Erythroblast (primary cell): ENCODE data around the gene DEPDC5.
A peak's percentile ranks its signal among the peaks of the same experiment; 100 is the strongest.
"Not testable (repeated sequence)": the region's sequence is repeated elsewhere in the genome, so short reads cannot be mapped to it uniquely, and the experiment has no call there.

Experiments used
- DNase-seq, 2 experiments: peaks; one replicate each; lab custom pipeline; 2025; lab: John Stamatoyannopoulos, UW
- GATA1 ChIP-seq: IDR thresholded peaks from 2 replicates; pipeline ENCODE4 v1.6.1; 2011; ENCODE audit warnings: low read depth, mild to moderate bottlenecking, control low read depth, low read length, moderate library complexity
- POLR2A ChIP-seq: IDR thresholded peaks from 2 replicates; pipeline ENCODE4 v1.6.1; 2011; ENCODE audit warnings: mild to moderate bottlenecking, low read length

The DEPDC5 gene

DNA sequence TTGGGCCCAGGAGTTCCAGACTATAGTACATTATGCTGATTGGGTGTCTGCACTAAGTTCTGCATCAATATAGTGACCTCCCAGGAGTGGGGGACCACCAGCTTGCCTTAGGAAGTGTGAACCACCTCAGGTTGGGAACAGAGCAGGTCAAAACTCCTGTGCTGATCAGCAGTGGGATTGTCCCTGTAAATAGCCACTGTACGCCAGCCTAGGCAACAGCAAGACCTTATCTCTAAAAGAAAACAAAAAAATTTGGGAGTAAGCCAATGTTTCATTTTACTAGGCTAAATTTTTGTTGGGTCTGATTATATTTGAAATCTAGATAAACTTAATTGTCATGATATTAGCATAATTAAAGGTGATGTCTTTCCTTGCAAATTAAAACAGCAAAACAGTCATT, 3.4 kb downstream of the DEPDC5 start:
- TF ChIP-seq POLR2A, result no peak
- TF ChIP-seq GATA1, result no peak
- DNase-seq, result peak; percentile 46 to 65

GRCh38 chr22:31758860-31759259, 5.0 kb downstream of the DEPDC5 start:
- not testable (repeated sequence) for DNase-seq

DNA sequence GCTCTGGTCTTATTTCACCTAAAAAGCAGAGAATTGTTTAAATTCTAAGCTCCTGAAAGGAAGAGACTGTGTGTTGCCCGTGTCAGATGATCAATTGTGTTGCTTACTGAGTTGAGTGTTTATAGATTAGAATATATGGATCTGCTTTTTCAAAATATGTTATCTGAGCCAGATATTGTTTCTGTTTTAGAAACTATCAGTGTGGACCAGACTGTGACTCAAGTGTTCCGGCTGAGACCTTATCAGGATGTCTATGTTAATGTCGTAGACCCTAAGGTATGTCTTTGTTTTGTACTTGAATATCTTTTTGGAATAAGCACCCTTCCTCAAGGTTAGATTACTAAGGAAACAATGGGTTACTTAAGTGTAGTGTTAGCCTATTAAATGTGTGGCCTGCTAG, 11.0 kb downstream of the DEPDC5 start:
- DNase-seq, result peak; percentile 46 to 75
- TF ChIP-seq GATA1 (no peak), POLR2A (no peak)

GRCh38 chr22:31768422-31769059, 14.7 kb downstream of the DEPDC5 start:
- no peak for DNase-seq
- no peak for TF ChIP-seq GATA1
- no peak for TF ChIP-seq POLR2A

- no peak for DNase-seq
Observed at GRCh38 chr22:31773416-31773815, 19.6 kb downstream of the DEPDC5 start.

DNA sequence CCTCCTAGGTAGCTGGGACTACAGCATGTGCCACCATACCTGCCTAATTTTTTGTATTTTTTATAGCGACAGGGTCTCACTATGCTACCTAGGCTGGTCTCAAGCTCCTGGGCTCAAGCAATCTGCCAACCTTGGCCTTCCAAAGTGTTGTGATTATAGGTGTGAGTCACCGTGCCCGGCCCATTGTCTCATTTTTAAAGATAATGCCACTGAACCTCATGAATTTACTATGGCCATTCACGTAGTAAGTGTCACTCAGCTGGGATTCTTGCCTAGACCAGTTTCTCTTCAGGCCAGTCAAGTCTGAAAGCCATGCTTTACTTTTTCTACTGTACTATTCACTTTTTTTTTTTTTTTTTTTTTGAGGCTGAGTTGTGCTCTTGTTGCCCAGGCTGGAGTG, 22.4 kb downstream of the DEPDC5 start:
- no peak for TF ChIP-seq GATA1
- no peak for TF ChIP-seq POLR2A
- DNase-seq, result no peak

More at GRCh38 chr22:31773416-31773815, 19.6 kb downstream of the DEPDC5 start:
- TF ChIP-seq POLR2A, result no peak
- no peak for TF ChIP-seq GATA1

GRCh38 chr22:31789803-31790202, 36.0 kb downstream of the DEPDC5 start:
- peak; percentile 46 to 86 for DNase-seq
- TF ChIP-seq POLR2A (no peak), GATA1 (no peak)

GRCh38 chr22:31790240-31790639, 36.4 kb downstream of the DEPDC5 start:
- no peak for DNase-seq
- TF ChIP-seq GATA1 (no peak), POLR2A (no peak)

DNA sequence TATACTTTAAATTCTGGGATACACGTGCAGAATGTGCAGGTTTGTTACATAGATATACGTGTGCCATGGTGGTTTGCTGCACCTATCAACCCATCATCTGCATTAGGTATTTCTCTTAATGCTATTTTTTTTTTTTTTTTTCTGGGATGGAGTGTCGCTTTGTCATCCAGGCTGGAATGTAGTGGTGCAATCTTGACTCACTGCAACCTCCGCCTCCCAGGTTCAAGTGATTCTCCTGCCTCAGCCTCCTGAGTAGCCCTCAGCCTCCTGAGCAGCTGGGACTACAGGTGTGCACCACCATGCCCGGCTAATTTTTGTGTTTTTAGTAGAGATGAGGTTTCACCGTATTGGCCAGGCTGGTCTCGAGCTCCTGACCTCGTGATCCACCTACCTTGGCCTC, 45.5 kb downstream of the DEPDC5 start:
- not testable (repeated sequence) for DNase-seq

- no peak for DNase-seq
- TF ChIP-seq POLR2A, result no peak
- TF ChIP-seq GATA1, result no peak
Observed at GRCh38 chr22:31800065-31800464, 46.2 kb downstream of the DEPDC5 start.

DNA sequence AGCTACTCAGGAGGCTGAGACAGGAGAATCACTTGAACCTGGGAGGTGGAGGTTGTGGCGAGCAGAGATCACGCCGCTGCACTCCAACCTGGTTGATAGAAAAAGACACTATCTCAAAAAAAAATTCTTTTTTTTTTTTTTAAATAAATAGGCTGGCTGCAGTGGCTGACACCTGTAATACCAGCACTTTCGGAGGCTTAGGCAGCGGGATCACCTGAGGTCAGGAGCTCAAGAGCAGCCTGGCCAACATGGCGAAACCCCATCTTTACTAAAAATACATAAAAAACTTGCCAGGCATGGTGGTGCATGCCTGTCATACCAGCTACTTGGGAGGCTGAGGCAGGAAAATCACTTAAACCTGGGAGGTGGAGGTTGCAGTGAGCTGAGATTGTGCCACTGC, 47.0 kb downstream of the DEPDC5 start:
- not testable (repeated sequence) for DNase-seq

DNA sequence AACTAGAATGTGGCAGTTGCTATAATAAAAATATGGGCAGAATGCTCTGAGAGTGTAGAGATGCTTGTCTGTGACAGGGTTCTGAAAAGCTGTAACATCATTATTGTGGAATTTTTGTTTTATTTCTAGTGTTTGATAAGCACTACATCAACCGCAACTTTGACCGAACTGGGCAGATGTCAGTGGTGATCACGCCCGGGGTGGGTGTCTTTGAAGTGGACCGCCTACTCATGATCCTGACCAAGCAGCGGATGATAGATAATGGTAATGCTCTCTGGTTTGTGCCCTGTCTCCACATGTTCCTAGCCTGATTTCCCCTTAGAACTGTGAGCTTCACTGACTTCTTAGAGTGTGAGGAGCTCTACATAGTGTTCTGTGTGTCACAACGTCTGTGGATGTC, 48.8 kb downstream of the DEPDC5 start:
- peak; percentile 59 to 71 for DNase-seq
- TF ChIP-seq POLR2A (no peak), GATA1 (no peak)

- TF ChIP-seq POLR2A (no peak), GATA1 (no peak)
- DNase-seq, result no peak
Observed at GRCh38 chr22:31806751-31807150, 52.9 kb downstream of the DEPDC5 start.

DNA sequence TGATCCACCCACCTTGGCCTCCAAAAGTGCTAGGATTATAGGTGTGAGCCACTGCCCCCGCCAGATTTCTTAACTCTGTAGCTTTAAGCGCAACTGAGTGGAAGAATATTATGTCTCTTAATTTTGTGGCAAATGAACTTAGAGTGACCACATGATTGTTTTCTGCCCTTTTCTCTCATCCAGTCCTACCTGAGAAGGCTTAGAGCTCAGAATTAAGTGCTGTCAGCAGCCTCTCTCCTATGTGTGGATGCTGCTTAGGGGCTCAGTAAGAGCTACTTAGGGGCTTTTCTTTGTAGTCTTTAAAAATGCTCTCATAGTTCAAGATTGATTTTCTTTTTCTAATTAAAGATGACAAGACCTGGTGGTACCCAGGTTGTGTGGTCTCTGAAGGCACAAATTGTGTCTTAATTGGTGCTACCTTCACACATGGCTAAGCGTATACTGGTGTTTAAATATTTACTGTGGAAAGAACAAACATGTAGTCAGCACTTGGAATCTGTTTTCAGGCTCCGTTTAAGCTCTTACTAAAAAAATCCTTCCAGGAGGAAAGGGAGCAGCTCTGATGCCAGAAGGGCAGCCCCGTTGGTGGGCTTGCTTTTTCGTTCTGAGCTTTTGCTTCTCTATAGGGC, 59.3 kb downstream of the DEPDC5 start:
- no peak for DNase-seq

GRCh38 chr22:31813898-31814297, 60.1 kb downstream of the DEPDC5 start:
- DNase-seq, result not testable (repeated sequence)

More for the DNA sequence above, 59.3 kb downstream of the DEPDC5 start:
- TF ChIP-seq GATA1 (no peak), POLR2A (no peak)

- DNase-seq, result no peak
- TF ChIP-seq GATA1 (no peak), POLR2A (no peak)
Observed at GRCh38 chr22:31814942-31815341, 61.1 kb downstream of the DEPDC5 start.

DNA sequence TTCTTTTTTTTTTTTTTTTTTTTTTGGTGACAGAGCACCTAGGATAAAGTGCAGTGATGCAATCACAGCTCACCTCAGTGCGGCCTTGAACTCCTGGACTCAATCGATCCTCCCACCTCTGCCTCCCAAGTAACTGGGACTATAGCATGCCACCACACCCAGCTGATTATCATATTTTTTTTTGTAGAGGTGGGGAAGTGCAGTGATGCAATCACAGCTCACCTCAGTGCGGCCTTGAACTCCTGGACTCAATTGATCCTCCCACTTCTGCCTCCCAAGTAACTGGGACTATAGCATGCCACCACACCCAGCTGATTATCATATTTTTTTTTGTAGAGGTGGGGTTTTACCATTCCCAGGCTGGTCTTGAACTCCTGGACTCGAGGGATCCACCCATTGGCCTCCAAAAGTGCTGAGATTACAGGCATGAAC, 61.6 kb downstream of the DEPDC5 start:
- not testable (repeated sequence) for DNase-seq
